ENCODE data around the gene KRTAP10-2. TPM values are rescaled to one million over a fixed set of nuclear protein-coding genes. Genes with fewer than 3 reads are reported as not detected.

KRTAP10-2 gene
- total RNA-seq, 1 experiment from 2014 or later, result not detected

GRCh38 chr21:44518686-44519085, 32.6 kb downstream of the KRTAP10-2 start:
- BruUV-seq (replicated peaks), result no TSS peak
- intact Hi-C loops (cut with micrococcal nuclease; ENCODE audit: unreplicated experiment), result loop anchor here (10.0 kb wide), 1 partner anchor 416 kb away; no protein-coding TSS in a partner anchor
- no peak overlapping the region for H3K4me3 ChIP-seq

GRCh38 chr21:44517175-44517899, 34.0 kb downstream of the KRTAP10-2 start:
- POLR2A ChIA-PET (ENCODE audit: unreplicated experiment), result interaction anchor here (0.7 kb wide), 1 partner anchor 60 kb away, joined by 3 read pairs; no protein-coding TSS in a partner anchor

More at GRCh38 chr21:44518686-44519085, 32.6 kb downstream of the KRTAP10-2 start:
- H3K4me2 ChIP-seq, result no peak overlapping the region
- H4K20me1 ChIP-seq (ENCODE audit: insufficient read depth), result no peaks in the 10 kb centered on the region
- TF ChIP-seq EZH2 (IDR thresholded peaks at IDR 0.05; ENCODE audit: low read depth), result no peak
- no peak for TF ChIP-seq CTCF (conservative IDR thresholded peaks at IDR 0.05)
- H3K36me3 ChIP-seq (ENCODE audit: low read depth), result no peaks in the 10 kb centered on the region
- no peaks in the 10 kb centered on the region for H3F3A ChIP-seq (ENCODE audit: insufficient read depth, low read depth)
- H3K79me2 ChIP-seq (ENCODE audit: low read depth), result no peaks in the 10 kb centered on the region
- CTCF ChIA-PET, result no interaction called here
- H3K4me1 ChIP-seq (replicated peaks; ENCODE audit: insufficient read depth), result no peaks in the 10 kb centered on the region
- H3K27ac ChIP-seq, result no peak overlapping the region
- H3K9me2 ChIP-seq (ENCODE audit: insufficient read depth), result no peaks in the 10 kb centered on the region
- H3K27me3 ChIP-seq (ENCODE audit: insufficient read depth, low read depth), result peaks cover 81% of the 10 kb centered on the region
- no peaks in the 10 kb centered on the region for H3K9me3 ChIP-seq (ENCODE audit: insufficient read depth, low read depth)
- H2AFZ ChIP-seq, result no peak overlapping the region
- no peak for DNase-seq
- POLR2A ChIA-PET (ENCODE audit: unreplicated experiment), result no interaction called here

GRCh38 chr21:44516828-44517174, 34.5 kb downstream of the KRTAP10-2 start:
- Histone ChIP-seq H3K9me3 (ENCODE audit: insufficient read depth, low read depth) (no peaks in the 10 kb centered on the region), H3K4me1 (replicated peaks; ENCODE audit: insufficient read depth) (no peaks in the 10 kb centered on the region), H3K9me2 (ENCODE audit: insufficient read depth) (no peaks in the 10 kb centered on the region), H3K79me2 (ENCODE audit: low read depth) (no peaks in the 10 kb centered on the region), H3K27ac (no peak overlapping the region), H3K4me3 (no peak overlapping the region), H3K27me3 (ENCODE audit: insufficient read depth, low read depth) (peaks cover 96% of the 10 kb centered on the region), H3K4me2 (no peak overlapping the region), H2AFZ (no peak overlapping the region), H3K36me3 (ENCODE audit: low read depth) (no peaks in the 10 kb centered on the region), H4K20me1 (ENCODE audit: insufficient read depth) (no peaks in the 10 kb centered on the region), H3F3A (ENCODE audit: insufficient read depth, low read depth) (no peaks in the 10 kb centered on the region)
- no peak for TF ChIP-seq EZH2 (IDR thresholded peaks at IDR 0.05; ENCODE audit: low read depth)
- TF ChIP-seq CTCF (conservative IDR thresholded peaks at IDR 0.05), result no peak
- no TSS peak for BruUV-seq (replicated peaks)
- intact Hi-C loops (cut with micrococcal nuclease; ENCODE audit: unreplicated experiment), result loop anchor here (10.0 kb wide), 1 partner anchor 418 kb away; no protein-coding TSS in a partner anchor
- DNase-seq, result no peak
- ChIA-PET POLR2A (ENCODE audit: unreplicated experiment) (no interaction called here), CTCF (no interaction called here)

More at GRCh38 chr21:44517175-44517899, 34.0 kb downstream of the KRTAP10-2 start:
- no TSS peak for BruUV-seq (replicated peaks)
- H3F3A ChIP-seq (ENCODE audit: insufficient read depth, low read depth), result no peaks in the 10 kb centered on the region
- H2AFZ ChIP-seq, result no peak overlapping the region
- no peaks in the 10 kb centered on the region for H3K36me3 ChIP-seq (ENCODE audit: low read depth)
- TF ChIP-seq CTCF (conservative IDR thresholded peaks at IDR 0.05), result no peak
- no peak for TF ChIP-seq EZH2 (IDR thresholded peaks at IDR 0.05; ENCODE audit: low read depth)
- H3K9me3 ChIP-seq (ENCODE audit: insufficient read depth, low read depth), result no peaks in the 10 kb centered on the region
- no peaks in the 10 kb centered on the region for H3K4me1 ChIP-seq (replicated peaks; ENCODE audit: insufficient read depth)
- no peaks in the 10 kb centered on the region for H4K20me1 ChIP-seq (ENCODE audit: insufficient read depth)
- H3K79me2 ChIP-seq (ENCODE audit: low read depth), result no peaks in the 10 kb centered on the region
- H3K27ac ChIP-seq, result no peak overlapping the region
- H3K27me3 ChIP-seq (ENCODE audit: insufficient read depth, low read depth), result peaks cover 94% of the 10 kb centered on the region
- no peak overlapping the region for H3K4me3 ChIP-seq
- CTCF ChIA-PET, result no interaction called here
- DNase-seq, result no peak
- H3K4me2 ChIP-seq, result no peak overlapping the region
- H3K9me2 ChIP-seq (ENCODE audit: insufficient read depth), result no peaks in the 10 kb centered on the region
- intact Hi-C loops (cut with micrococcal nuclease; ENCODE audit: unreplicated experiment), result loop anchor here (10.0 kb wide), 1 partner anchor 417 kb away; no protein-coding TSS in a partner anchor
